Endothelial cell of umbilical vein (primary cell): ENCODE results near the gene MYH11. TPM values are rescaled to one million over a fixed set of nuclear protein-coding genes. Genes with fewer than 3 reads are reported as not detected.
"Not testable (repeated sequence)": the region's sequence is repeated elsewhere in the genome, so short reads cannot be mapped to it uniquely, and the experiment has no call there.

Source experiments
- BruUV-seq: library from RNA; stranded (reverse); fragments of 400-500 nt; replicated peaks from 2 replicates; lab custom pipeline; 2021; lab: Mats Ljungman, UMichigan
- CTCF ChIA-PET: fragments of 300-600, 350-600 bp; sonication (Branson Sonifier 250); formaldehyde crosslinking; loops from one replicate; lab custom pipeline; 2021; ENCODE audit warnings: antibody characterized with exemption, inconsistent platforms; lab: Charles Lee
- POLR2A ChIA-PET: fragments of 300-600, 350-600 bp; sonication (Branson Sonifier 250); formaldehyde crosslinking; loops from one replicate; lab custom pipeline; 2021; ENCODE audit warnings: antibody characterized with exemption, inconsistent platforms; lab: Charles Lee
- DNase-seq: peaks from one replicate; pipeline ENCODE4 v3.0.0-alpha.2; 2011; ENCODE audit warnings: low read depth, low spot score
- FAIRE-seq: peaks from 2 replicates; lab custom pipeline; 2011; peaks lifted over from hg19 to GRCh38; lab: Jason Lieb, UNC
- H2AFZ ChIP-seq: 2 replicates; pipeline ENCODE4 v1.6.0; 2012; ENCODE audit warnings: low read depth, low read length, control low read depth, inconsistent platforms
- H3K27ac ChIP-seq: 2 replicates; pipeline ENCODE4 v1.5.1; 2011; ENCODE audit warnings: low read depth, mild to moderate bottlenecking, control low read depth, low read length, moderate library complexity; ENCODE audit not compliant: insufficient read depth
- H3K27me3 ChIP-seq, 2 experiments: 2 replicates each; pipeline versions ENCODE4 v1.6.0 to v1.6.1; 2011; ENCODE audit warnings: low read length in 2 of 2, mixed read lengths in 1 of 2; ENCODE audit not compliant: control insufficient read depth in 2 of 2, insufficient read depth in 2 of 2
- H3K36me3 ChIP-seq, 2 experiments: 2 replicates in 1 of 2; 3 replicates in 1 of 2; pipeline ENCODE4 v1.5.1; 2011; ENCODE audit warnings: low read length in 2 of 2, mild to moderate bottlenecking in 1 of 2, moderate library complexity in 1 of 2; ENCODE audit not compliant: control insufficient read depth in 2 of 2, insufficient read depth in 2 of 2; ENCODE audit errors: extremely low read depth in 1 of 2
- H3K4me1 ChIP-seq: 3 replicates; pipeline ENCODE4 v1.5.1; 2011; ENCODE audit warnings: mild to moderate bottlenecking, low read length; ENCODE audit not compliant: control insufficient read depth, insufficient read depth; ENCODE audit errors: extremely low read depth
- H3K4me2 ChIP-seq: 2 replicates; pipeline ENCODE4 v1.6.1; 2011; ENCODE audit warnings: low read length, control low read depth, mixed read lengths; ENCODE audit not compliant: insufficient read depth
- H3K4me3 ChIP-seq, 3 experiments: fragments of 200-600 bp in 1 of 3; sonication (generic), shearing (Covaris generic) in 1 of 3; replicated peaks in 1 of 3; 2 replicates each; pipeline ENCODE4 v1.5.1; 2011 to 2016; ENCODE audit warnings: control low read depth in 3 of 3, low read length in 3 of 3, mild to moderate bottlenecking in 2 of 3, inconsistent platforms in 1 of 3, low read depth in 1 of 3, moderate library complexity in 1 of 3; ENCODE audit not compliant: insufficient read depth in 1 of 3
- H3K79me2 ChIP-seq: 2 replicates; pipeline ENCODE4 v1.6.0; 2012; ENCODE audit warnings: low read length, inconsistent platforms; ENCODE audit not compliant: control insufficient read depth, insufficient read depth
- H3K9ac ChIP-seq: replicated peaks from 2 replicates; pipeline ENCODE3; 2011; ENCODE audit warnings: low read length, control low read depth; ENCODE audit not compliant: insufficient read depth; ENCODE audit errors: extremely low read depth
- H3K9me1 ChIP-seq: replicated peaks from 3 replicates; pipeline ENCODE4 v1.6.0; 2011; ENCODE audit warnings: mild to moderate bottlenecking, low read length; ENCODE audit not compliant: control insufficient read depth, insufficient read depth; ENCODE audit errors: extremely low read depth
- H3K9me3 ChIP-seq: replicated peaks from 2 replicates; pipeline ENCODE4 v1.5.1; 2012; ENCODE audit warnings: low read length, inconsistent platforms; ENCODE audit not compliant: control insufficient read depth, insufficient read depth
- H4K20me1 ChIP-seq: replicated peaks from 2 replicates; pipeline ENCODE3; 2011; ENCODE audit warnings: mild to moderate bottlenecking, low read length; ENCODE audit not compliant: control insufficient read depth, insufficient read depth; ENCODE audit errors: extremely low read depth
- EZH2 ChIP-seq: IDR thresholded peaks from 2 replicates; pipeline ENCODE4 v1.6.1; 2012; ENCODE audit warnings: borderline replicate concordance, low read depth, mild to moderate bottlenecking, moderate library complexity, low read length, inconsistent platforms; ENCODE audit not compliant: severe bottlenecking
- FOS ChIP-seq: IDR thresholded peaks from 2 replicates; pipeline ENCODE4 v1.6.1; 2011; ENCODE audit warnings: mild to moderate bottlenecking, low read length, moderate library complexity, borderline replicate concordance; ENCODE audit not compliant: insufficient read depth
- GATA2 ChIP-seq: IDR thresholded peaks from 2 replicates; pipeline ENCODE4 v1.7.0; 2011; ENCODE audit warnings: low read depth, mild to moderate bottlenecking, moderate library complexity, mixed read lengths, low read length; ENCODE audit not compliant: insufficient read length, insufficient read depth
- JUN ChIP-seq: IDR thresholded peaks from 2 replicates; pipeline ENCODE4 v1.6.1; 2011; ENCODE audit warnings: borderline replicate concordance, low read depth; ENCODE audit not compliant: insufficient read length, insufficient read depth
- MYC ChIP-seq: IDR thresholded peaks from one replicate; pipeline ENCODE4 v1.6.1; 2011; ENCODE audit warnings: mild to moderate bottlenecking, low read depth, low read length
- POLR2A ChIP-seq: IDR thresholded peaks from 2 replicates; pipeline ENCODE4 v1.6.1; 2012; ENCODE audit warnings: low read depth, mild to moderate bottlenecking, control low read depth, low read length
- POLR2AphosphoS5 ChIP-seq: IDR thresholded peaks from 2 replicates; pipeline ENCODE4 v1.6.1; 2012; ENCODE audit warnings: low read depth, mild to moderate bottlenecking, control low read depth, low read length, moderate library complexity; ENCODE audit not compliant: insufficient read depth
- dilution Hi-C: fragments of 300-500 bp; cut with MboI; formaldehyde crosslinking; loops from one replicate; pipeline ENCODE4 v1.15.0; 2019; ENCODE audit warnings: low sequenced_read_pairs; ENCODE audit not compliant: extremely low pct_ligation_motif_present
- intact Hi-C: fragments of 100-400 bp; cut with micrococcal nuclease; formaldehyde crosslinking; loops from one replicate; pipeline ENCODE4 v1.10.0; 2022
- polyA plus RNA-seq, 4 experiments: library from polyadenylated mRNA; depleted of rRNA in 3 of 4; stranded (reverse) in 3 of 4; unstranded in 1 of 4; fragments of >200 nt; gene quantifications; 2 replicates each; pipeline versions ENCODE4 v1.2.1 to v1.2.3, GENCODE V29; 2011 to 2012; ENCODE audit warnings: missing spikeins in 1 of 4
- total RNA-seq: library from RNA; stranded (reverse); gene quantifications from 2 replicates; pipeline ENCODE4 v1.2.3, GENCODE V29; 2021
- TF ChIP-seq, protein P1 (sequence below): IDR thresholded peaks from 2 replicates; pipeline ENCODE4 v1.6.1; 2011; ENCODE audit not compliant: insufficient read depth, insufficient read length
- TF ChIP-seq, protein P2 (sequence below), 2 donors: IDR thresholded peaks; 1 replicate in 1 of 2; 2 replicates in 1 of 2; pipeline ENCODE4 v1.5.1; 2011; ENCODE audit warnings: low read length in 2 of 2, mild to moderate bottlenecking in 2 of 2, moderate library complexity in 2 of 2, control low read depth in 1 of 2, inconsistent platforms in 1 of 2, low read depth in 1 of 2; ENCODE audit not compliant: insufficient read depth in 1 of 2; ENCODE audit errors: extremely low read depth in 1 of 2

MYH11 gene
- total and polyA plus RNA-seq, 2 donors (not counting 3 experiments of a cell fraction or from before 2014, with no cell fraction given) = not detected

DNA sequence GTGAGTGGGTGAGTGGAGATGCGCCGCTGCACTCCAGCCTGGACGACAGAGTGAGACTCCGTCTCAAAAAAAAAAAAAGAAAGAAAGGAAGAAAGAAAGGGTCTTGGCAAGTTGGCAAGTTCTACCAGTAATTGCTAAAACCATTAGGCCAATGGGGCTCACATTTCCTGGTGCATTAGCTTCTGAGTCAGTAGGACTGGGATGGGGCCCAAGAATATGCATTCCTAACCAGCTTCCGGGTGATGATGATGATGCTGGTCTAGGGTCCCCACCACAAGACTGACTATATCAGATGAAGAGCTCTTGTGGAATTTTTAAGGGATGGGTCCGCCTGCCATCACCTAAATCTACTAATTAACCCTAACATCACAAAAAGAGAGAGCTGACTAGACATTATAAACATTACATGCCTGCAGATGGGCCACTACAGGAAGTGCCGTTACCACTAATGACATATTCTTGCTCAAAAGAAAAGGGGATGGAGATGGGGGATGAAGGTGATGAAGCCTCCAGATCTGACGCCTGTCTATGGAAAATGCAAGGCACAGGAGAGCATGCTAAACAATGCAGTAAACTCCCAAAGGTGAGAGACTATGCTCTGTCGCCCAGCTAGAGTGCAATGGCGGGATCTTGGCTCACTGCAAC, 13.1 kb downstream of the MYH11 start:
- no peaks in the 10 kb centered on the region for H4K20me1 ChIP-seq
- H3K4me1 ChIP-seq = no peaks in the 10 kb centered on the region
- dilution Hi-C loops = no loop called here
- POLR2A ChIA-PET = no interaction called here
- H3K27ac ChIP-seq = no peak overlapping the region
- no peak overlapping the region for H3K4me3 ChIP-seq
- no TSS peak for BruUV-seq
- DNase-seq (no peak), FAIRE-seq (no peak)
- no peaks in the 10 kb centered on the region for H3K36me3 ChIP-seq
- no peaks in the 10 kb centered on the region for H3K9me3 ChIP-seq
- peaks cover 2 to 6% of the 10 kb centered on the region in 2 experiments for H3K27me3 ChIP-seq
- H3K9ac ChIP-seq = no peak overlapping the region
- H3K4me2 ChIP-seq = no peak overlapping the region
- TF ChIP-seq EZH2 (no peak), FOS (no peak), POLR2AphosphoS5 (no peak), JUN (no peak), POLR2A (no peak), GATA2 (no peak), MYC (no peak)
- TF ChIP-seq, protein P1, sequence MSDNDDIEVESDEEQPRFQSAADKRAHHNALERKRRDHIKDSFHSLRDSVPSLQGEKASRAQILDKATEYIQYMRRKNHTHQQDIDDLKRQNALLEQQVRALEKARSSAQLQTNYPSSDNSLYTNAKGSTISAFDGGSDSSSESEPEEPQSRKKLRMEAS = no peak
- TF ChIP-seq, protein P2, sequence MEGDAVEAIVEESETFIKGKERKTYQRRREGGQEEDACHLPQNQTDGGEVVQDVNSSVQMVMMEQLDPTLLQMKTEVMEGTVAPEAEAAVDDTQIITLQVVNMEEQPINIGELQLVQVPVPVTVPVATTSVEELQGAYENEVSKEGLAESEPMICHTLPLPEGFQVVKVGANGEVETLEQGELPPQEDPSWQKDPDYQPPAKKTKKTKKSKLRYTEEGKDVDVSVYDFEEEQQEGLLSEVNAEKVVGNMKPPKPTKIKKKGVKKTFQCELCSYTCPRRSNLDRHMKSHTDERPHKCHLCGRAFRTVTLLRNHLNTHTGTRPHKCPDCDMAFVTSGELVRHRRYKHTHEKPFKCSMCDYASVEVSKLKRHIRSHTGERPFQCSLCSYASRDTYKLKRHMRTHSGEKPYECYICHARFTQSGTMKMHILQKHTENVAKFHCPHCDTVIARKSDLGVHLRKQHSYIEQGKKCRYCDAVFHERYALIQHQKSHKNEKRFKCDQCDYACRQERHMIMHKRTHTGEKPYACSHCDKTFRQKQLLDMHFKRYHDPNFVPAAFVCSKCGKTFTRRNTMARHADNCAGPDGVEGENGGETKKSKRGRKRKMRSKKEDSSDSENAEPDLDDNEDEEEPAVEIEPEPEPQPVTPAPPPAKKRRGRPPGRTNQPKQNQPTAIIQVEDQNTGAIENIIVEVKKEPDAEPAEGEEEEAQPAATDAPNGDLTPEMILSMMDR (IDR thresholded peaks at IDR 0.05; ENCODE audit: extremely low read depth in 1 of 2, insufficient read depth in 1 of 2, low read depth in 1 of 2, low read length in 2 of 2) = no peak
- no peak overlapping the region for H2AFZ ChIP-seq
- no peaks in the 10 kb centered on the region for H3K9me1 ChIP-seq
- CTCF ChIA-PET = interaction anchor here (1.3 to 3.1 kb wide), 2 partner anchors 22 to 31 kb away, joined by 4 to 13 read pairs; no protein-coding TSS in a partner anchor
- intact Hi-C loops = no loop called here
- no peaks in the 10 kb centered on the region for H3K79me2 ChIP-seq

DNA sequence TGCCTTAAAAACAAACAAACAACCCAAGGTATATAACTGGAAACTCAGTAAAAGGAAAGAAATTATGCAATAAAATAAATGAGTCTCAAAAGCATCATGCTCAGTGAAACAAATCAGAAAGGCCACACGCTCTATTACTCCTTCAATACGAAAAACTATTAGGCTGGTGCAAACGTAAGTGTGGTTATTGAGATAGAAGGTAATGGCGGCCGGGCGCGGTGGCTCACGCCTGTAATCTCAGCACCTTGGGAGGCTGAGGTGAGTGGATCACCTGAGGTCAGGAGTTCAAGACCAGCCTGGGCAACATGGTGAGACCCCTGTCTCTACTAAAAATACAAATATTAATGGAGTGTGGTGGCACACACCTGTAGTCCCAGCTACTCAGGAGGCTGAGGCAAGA, 17.6 kb downstream of the MYH11 start:
- H3K27me3 ChIP-seq, H3K36me3 ChIP-seq, DNase-seq, H3K4me3 ChIP-seq, H3K9me1 ChIP-seq, FAIRE-seq, H2AFZ ChIP-seq, H4K20me1 ChIP-seq, H3K9ac ChIP-seq, H3K79me2 ChIP-seq, BruUV-seq, intact Hi-C loops, H3K9me3 ChIP-seq, POLR2A ChIA-PET, H3K4me2 ChIP-seq, H3K27ac ChIP-seq, CTCF ChIA-PET, dilution Hi-C loops, H3K4me1 ChIP-seq: not testable (repeated sequence)
